HepG2 (cell line): ENCODE measurements around the gene FGFR1OP2. TPM values are rescaled to one million over a fixed set of nuclear protein-coding genes. Genes with fewer than 3 reads are reported as not detected.
A peak's percentile ranks its signal among the peaks of the same experiment; 100 is the strongest.

Experiments
- ARID3A ChIP-seq: IDR thresholded peaks from 2 replicates; pipeline ENCODE4 v1.6.1; 2012; ENCODE audit warnings: low read depth, low read length, improper control_type of control experiment
- CAMTA2 ChIP-seq: sonication (generic); formaldehyde crosslinking; IDR thresholded peaks from 2 replicates; pipeline ENCODE4 v1.4.0; 2020; ENCODE audit warnings: mild to moderate bottlenecking, missing genetic modification reagents, borderline replicate concordance
- CREB1 ChIP-seq, 2 experiments: fragments of 450-650 bp in 1 of 2; IDR thresholded peaks; 2 replicates each; pipeline ENCODE4 v1.6.1; 2016 to 2017; ENCODE audit warnings: control low read depth in 1 of 2, mild to moderate bottlenecking in 1 of 2, missing compliant biosample characterization in 1 of 2, missing genetic modification characterization in 1 of 2
- IKZF4 ChIP-seq: sonication (generic); formaldehyde crosslinking; IDR thresholded peaks from 2 replicates; pipeline ENCODE4 v1.5.1; 2020; ENCODE audit warnings: borderline replicate concordance, mild to moderate bottlenecking, low read depth, missing genetic modification reagents; ENCODE audit errors: not compliant biosample characterization
- NONO ChIP-seq, 2 experiments: fragments of 450-650 bp in 1 of 2; sonication (generic) in 1 of 2; formaldehyde crosslinking in 1 of 2; IDR thresholded peaks in 1 of 2; conservative IDR thresholded peaks in 1 of 2; 2 replicates each; pipeline versions ENCODE4 v1.6.1 to v1.8.0; 2017 to 2022; ENCODE audit warnings: mild to moderate bottlenecking in 1 of 2, missing genetic modification reagents in 1 of 2, moderate library complexity in 1 of 2
- NR0B2 ChIP-seq: sonication (generic); formaldehyde crosslinking; IDR thresholded peaks from 2 replicates; pipeline ENCODE4 v1.4.0; 2020; ENCODE audit warnings: mild to moderate bottlenecking, missing genetic modification reagents
- SIN3A ChIP-seq: IDR thresholded peaks from 2 replicates; pipeline ENCODE4 v1.6.1; 2011; ENCODE audit warnings: low read depth, mild to moderate bottlenecking, control low read depth, low read length, borderline replicate concordance
- SMAD9 ChIP-seq: sonication (generic); formaldehyde crosslinking; IDR thresholded peaks from 2 replicates; pipeline ENCODE4 v1.5.1; 2020; ENCODE audit warnings: mild to moderate bottlenecking, missing genetic modification reagents
- TERF1 ChIP-seq: sonication (generic); formaldehyde crosslinking; IDR thresholded peaks from 2 replicates; pipeline ENCODE4 v1.8.0; 2022; ENCODE audit warnings: mild to moderate bottlenecking, missing genetic modification reagents, moderate library complexity
- ZBTB2 ChIP-seq: sonication (generic); formaldehyde crosslinking; IDR thresholded peaks from 2 replicates; pipeline ENCODE4 v1.8.0; 2022; ENCODE audit warnings: low read depth, missing genetic modification reagents
- ZIK1 ChIP-seq: sonication (generic); formaldehyde crosslinking; IDR thresholded peaks from 2 replicates; pipeline ENCODE4 v1.5.0; 2020; ENCODE audit warnings: mild to moderate bottlenecking, low read depth, missing genetic modification reagents, borderline replicate concordance
- ZNF557 ChIP-seq: sonication (generic); formaldehyde crosslinking; IDR thresholded peaks from 2 replicates; pipeline ENCODE4 v1.4.0; 2020; ENCODE audit warnings: missing genetic modification reagents
- ZNF678 ChIP-seq: sonication (generic); formaldehyde crosslinking; IDR thresholded peaks from 2 replicates; pipeline ENCODE4 v1.4.0; 2020; ENCODE audit warnings: mild to moderate bottlenecking, missing genetic modification reagents
- polyA plus RNA-seq, 8 experiments: library from polyadenylated mRNA; depleted of rRNA in 3 of 8; stranded (reverse) in 7 of 8; unstranded in 1 of 8; fragments of >200 nt; fragmentation: Illumina TruSeq in 4 of 8; extraction: Trizol in 4 of 8; gene quantifications; 2 replicates each; pipeline versions ENCODE4 v1.2.1 to v1.2.3, GENCODE V29; 2011 to 2016; ENCODE audit warnings: low read depth in 4 of 8, missing spikeins in 1 of 8, mixed read lengths in 1 of 8; ENCODE audit not compliant: insufficient read depth in 1 of 8
- total RNA-seq, 5 experiments: library from RNA; depleted of rRNA; stranded (reverse); fragments of >200 nt; fragmentation: Illumina TruSeq; extraction: Trizol; gene quantifications; 2 replicates each; pipeline ENCODE4 v1.2.3, GENCODE V29; 2016; ENCODE audit warnings: low read depth in 1 of 5
- TF ChIP-seq, protein P1 (sequence below): sonication (generic); formaldehyde crosslinking; IDR thresholded peaks from 2 replicates; pipeline ENCODE4 v1.5.0; 2020; ENCODE audit warnings: mild to moderate bottlenecking, missing genetic modification reagents, borderline replicate concordance
- TF ChIP-seq, protein P2 (sequence below): sonication (generic); formaldehyde crosslinking; conservative IDR thresholded peaks from 2 replicates; pipeline ENCODE4 v1.8.0; 2022; ENCODE audit warnings: low read depth, missing genetic modification reagents

The FGFR1OP2 gene
- total and polyA plus RNA-seq, 2 of the 13 experiments (the other 11 are each of a cell fraction or from before 2014, with no cell fraction given), result 18.3 to 38.1 TPM

- TF ChIP-seq NR0B2 (CRISPR knock-in tag) (no peak; the same call in 1 of the 2 replicates), SMAD9 (no peak; the same call in 1 of the 2 replicates), TERF1 (CRISPR knock-in tag) (no peak), ZNF557 (CRISPR knock-in tag) (no peak), ZBTB2 (CRISPR knock-in tag) (peak; percentile 60), NONO (IDR thresholded peaks at IDR 0.05) (no peak), NONO (CRISPR knock-in tag; conservative IDR thresholded peaks at IDR 0.05) (no peak), CAMTA2 (CRISPR knock-in tag) (0 out of 2 replicates have a peak, but pooled peaks have one; percentile 51), CREB1 (IDR thresholded peaks at IDR 0.05) (no peak), CREB1 (CRISPR knock-in tag; IDR thresholded peaks at IDR 0.05) (no peak), IKZF4 (peak; percentile 64), ARID3A (0 out of 2 replicates have a peak, but pooled peaks have one; percentile 13), SIN3A (peak; percentile 85), ZIK1 (CRISPR knock-in tag) (0 out of 2 replicates have a peak, but pooled peaks have one; percentile 50), ZNF678 (no peak)
- TF ChIP-seq, protein P1, sequence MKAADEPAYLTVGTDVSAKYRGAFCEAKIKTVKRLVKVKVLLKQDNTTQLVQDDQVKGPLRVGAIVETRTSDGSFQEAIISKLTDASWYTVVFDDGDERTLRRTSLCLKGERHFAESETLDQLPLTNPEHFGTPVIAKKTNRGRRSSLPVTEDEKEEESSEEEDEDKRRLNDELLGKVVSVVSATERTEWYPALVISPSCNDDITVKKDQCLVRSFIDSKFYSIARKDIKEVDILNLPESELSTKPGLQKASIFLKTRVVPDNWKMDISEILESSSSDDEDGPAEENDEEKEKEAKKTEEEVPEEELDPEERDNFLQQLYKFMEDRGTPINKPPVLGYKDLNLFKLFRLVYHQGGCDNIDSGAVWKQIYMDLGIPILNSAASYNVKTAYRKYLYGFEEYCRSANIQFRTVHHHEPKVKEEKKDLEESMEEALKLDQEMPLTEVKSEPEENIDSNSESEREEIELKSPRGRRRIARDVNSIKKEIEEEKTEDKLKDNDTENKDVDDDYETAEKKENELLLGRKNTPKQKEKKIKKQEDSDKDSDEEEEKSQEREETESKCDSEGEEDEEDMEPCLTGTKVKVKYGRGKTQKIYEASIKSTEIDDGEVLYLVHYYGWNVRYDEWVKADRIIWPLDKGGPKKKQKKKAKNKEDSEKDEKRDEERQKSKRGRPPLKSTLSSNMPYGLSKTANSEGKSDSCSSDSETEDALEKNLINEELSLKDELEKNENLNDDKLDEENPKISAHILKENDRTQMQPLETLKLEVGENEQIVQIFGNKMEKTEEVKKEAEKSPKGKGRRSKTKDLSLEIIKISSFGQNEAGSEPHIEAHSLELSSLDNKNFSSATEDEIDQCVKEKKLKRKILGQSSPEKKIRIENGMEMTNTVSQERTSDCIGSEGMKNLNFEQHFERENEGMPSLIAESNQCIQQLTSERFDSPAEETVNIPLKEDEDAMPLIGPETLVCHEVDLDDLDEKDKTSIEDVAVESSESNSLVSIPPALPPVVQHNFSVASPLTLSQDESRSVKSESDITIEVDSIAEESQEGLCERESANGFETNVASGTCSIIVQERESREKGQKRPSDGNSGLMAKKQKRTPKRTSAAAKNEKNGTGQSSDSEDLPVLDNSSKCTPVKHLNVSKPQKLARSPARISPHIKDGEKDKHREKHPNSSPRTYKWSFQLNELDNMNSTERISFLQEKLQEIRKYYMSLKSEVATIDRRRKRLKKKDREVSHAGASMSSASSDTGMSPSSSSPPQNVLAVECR, result peak; percentile 69; the same call in 1 of the 2 replicates
- TF ChIP-seq, protein P2, sequence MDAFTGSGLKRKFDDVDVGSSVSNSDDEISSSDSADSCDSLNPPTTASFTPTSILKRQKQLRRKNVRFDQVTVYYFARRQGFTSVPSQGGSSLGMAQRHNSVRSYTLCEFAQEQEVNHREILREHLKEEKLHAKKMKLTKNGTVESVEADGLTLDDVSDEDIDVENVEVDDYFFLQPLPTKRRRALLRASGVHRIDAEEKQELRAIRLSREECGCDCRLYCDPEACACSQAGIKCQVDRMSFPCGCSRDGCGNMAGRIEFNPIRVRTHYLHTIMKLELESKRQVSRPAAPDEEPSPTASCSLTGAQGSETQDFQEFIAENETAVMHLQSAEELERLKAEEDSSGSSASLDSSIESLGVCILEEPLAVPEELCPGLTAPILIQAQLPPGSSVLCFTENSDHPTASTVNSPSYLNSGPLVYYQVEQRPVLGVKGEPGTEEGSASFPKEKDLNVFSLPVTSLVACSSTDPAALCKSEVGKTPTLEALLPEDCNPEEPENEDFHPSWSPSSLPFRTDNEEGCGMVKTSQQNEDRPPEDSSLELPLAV, result no peak
Measured at GRCh38 chr12:26937863-26938700, at the start of gene FGFR1OP2, which contains the start of gene INTS13 (continued).
